NCI-H69 (cell line): ENCODE measurements around the gene HSD3B7.

Source experiments
- DNase-seq: peaks from one replicate; lab custom pipeline; 2025; lab: John Stamatoyannopoulos, UW

Gene HSD3B7

DNA sequence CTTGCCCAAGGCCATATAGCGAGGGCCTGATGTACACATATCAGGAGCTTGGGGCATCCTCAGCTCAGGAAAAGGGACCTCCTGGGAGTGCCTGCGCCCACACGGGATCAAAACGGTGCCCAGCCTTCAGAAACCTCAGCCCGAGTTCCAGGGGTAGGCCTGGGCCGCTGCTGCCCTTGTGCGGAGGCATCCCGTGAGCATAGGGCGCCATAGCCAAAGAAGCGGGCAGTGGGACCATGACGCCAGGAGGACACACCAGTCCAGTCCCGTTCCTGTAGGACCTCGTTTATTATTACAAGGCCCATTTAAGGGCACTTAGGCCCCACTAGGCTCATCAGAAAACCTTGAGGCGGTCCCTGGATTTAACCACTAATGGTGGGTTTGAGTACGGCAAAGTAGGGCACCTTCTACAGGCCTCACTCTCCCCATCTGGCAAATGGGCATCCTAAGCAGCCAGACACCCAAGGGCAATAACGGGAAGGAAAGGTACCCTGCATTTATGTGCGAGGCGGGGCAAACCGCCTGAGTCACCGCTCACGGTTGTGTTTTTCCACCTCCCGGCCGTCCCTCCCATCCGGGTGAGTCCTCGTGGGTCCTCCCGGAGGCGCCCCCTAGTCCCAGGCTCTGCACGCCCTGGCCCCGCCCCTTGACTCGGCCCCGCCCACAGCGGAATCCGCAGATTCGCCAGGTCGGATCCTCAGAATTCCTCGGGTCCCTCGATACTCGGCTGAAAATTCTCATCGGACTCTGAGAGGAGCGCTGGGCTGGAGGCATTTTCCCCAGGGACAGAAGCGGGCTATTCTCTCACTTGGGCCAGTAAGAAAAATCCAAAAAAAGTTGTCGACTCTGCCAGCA, 28.2 kb upstream of the HSD3B7 start:
- DNase-seq = peak; percentile 91

DNA sequence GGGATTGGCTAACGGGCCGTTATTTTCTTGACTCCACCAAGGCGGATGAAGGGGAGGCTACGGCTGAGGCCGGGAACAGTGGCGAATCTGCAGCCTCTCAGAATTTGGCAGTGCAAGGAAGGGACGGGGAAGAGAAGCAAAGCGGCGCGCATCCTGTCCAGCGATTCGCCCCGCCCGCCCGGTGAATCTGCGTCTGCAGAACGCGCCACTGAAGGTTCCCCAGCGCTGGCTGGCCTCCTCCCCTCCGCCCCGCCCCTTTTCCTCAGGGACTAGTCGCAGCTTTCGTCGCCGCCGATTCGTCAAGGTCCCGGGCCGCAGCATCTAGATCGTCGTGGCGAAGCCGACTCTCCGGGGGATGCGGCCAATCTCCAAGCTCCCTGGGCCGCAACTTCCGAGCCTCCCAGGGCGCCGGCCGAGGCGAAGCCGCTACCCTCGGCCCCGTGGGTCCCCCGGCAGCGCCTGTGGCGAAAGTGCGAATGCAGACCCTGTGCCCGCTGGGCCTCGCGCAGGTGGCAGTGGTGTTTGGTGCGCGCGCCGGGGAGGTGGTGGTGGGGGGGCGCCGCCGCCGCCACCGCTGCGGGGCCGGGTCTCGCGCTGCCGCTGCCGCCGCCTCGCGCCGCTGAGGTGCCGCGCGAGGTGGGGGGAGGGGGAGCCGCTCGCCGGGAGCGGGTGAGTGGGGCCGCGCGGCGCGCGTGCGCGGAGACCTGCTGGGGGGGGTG, 27.4 kb upstream of the HSD3B7 start, which contains the start of gene SETD1A:
SETD1A (plus strand) TSS at position 299 of the 719 bp plus-strand sequence. CDS start 978 bp downstream, outside the sequence.
- DNase-seq = peak; percentile 98

DNA sequence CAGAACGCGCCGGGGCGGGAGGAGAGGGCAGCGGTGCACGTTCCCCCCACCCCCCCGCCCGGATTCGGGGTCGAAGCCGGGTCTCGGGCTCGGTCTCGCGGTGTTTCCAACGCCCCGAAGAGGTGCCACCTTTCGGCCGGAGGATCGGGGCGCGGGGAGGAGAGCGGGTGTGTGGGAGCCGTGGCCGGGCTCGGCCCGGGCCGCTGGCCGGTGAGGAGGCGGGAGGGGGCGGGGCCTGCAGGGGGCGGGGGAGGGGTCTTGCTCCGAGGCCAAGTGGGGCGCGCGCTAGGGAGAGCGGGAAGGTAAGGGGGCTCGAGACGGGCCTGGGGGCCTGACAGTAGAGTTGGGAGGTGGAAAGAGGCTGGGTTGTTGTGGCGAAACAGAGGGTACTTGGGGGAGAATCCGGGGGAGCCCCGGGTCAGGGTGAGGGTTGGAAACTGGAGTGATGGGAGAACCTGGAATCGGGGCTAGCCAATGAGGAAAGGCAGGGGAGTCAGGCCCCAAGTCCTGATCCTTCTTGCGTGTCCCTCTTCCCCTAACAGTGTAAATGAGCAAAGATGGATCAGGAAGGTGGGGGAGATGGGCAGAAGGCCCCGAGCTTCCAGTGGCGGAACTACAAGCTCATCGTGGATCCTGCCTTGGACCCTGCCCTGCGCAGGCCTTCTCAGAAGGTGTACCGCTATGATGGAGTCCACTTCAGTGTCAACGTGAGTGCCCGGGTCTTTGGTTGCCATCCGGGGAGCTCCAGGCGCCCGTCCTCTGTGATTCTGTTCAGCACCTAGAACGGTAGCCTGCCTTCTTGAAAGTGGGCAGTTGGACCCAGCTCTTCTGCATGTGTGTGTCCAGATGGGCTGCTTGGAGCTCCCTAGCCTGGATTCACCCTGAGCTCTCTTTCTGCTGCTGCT, 26.6 kb upstream of the HSD3B7 start:
- peak; percentile 84 for DNase-seq

DNA sequence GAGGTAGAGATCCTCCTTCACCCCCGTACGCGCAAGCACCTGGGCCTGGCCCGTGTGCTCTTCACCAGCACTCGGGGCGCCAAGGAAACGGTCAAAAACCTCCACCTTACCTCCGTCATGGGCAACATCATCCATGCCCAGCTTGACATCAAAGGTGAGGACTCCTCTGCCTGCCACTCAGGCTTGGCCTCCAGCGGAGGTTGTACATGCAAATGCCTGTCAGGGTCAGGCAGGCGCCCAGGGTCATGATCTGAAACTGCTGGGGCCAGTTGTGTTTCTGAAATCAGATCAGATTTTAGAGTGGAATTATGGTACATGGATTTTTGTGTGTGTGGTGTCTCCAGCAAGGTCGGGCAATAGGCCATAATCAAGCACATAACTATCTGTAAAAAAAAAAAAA, 23.6 kb upstream of the HSD3B7 start:
- DNase-seq = no peak

DNA sequence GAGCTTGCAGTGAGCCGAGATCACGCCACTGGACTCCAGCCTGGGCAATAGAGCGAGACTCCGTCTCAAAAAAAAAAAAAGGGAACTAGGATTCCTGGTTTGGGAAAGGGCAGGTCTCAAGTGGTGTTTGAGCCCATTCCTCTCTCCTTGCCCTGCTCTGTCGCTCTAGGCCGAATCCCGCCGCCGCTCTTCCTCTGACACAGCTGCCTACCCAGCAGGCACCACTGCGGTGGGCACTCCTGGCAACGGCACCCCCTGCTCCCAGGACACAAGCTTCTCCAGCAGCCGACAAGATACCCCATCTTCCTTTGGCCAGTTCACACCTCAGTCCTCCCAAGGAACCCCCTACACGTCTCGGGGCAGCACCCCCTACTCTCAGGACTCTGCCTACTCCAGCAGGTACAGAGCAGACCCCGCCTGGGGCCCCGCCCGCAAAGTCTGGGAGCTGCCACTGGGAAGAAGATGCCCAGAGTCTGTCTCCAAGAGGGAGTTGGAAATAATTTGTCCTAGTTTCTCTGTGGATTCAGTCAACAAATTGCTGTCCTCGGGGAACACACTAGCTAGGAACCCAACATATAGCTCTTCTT, 21.0 kb upstream of the HSD3B7 start:
- DNase-seq = no peak

DNA sequence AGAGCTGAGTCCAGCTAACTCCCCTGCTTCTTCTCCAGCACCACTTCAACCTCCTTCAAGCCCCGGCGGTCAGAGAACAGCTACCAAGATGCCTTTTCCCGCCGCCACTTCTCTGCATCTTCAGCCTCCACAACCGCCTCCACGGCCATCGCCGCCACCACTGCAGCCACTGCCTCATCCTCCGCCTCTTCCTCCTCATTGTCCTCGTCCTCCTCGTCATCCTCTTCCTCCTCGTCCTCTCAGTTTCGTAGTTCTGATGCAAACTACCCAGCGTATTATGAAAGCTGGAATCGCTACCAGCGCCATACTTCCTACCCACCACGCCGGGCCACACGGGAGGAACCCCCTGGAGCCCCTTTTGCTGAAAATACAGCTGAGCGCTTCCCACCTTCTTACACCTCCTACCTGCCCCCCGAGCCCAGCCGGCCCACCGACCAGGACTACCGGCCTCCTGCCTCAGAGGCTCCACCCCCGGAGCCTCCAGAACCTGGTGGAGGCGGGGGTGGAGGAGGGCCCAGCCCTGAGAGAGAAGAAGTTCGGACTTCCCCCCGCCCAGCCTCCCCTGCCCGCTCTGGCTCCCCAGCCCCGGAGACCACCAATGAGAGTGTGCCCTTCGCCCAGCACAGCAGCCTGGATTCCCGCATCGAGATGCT, 20.3 kb upstream of the HSD3B7 start:
- DNase-seq = no peak

DNA sequence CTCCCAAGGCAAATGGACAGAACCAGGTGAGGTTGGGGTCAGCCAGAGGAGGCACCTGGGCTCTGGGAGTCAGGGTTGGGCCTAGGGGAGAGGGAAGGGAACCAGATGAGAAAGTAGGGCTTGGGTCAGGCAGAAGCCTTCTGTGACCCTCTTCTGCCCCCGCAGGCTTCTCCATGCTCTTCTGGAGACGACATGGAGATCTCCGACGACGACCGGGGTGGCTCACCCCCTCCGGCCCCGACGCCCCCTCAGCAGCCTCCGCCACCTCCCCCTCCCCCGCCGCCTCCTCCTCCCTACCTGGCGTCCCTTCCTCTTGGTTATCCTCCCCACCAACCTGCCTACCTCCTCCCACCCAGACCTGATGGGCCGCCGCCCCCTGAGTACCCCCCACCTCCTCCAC, 19.6 kb upstream of the HSD3B7 start:
- no peak for DNase-seq

DNA sequence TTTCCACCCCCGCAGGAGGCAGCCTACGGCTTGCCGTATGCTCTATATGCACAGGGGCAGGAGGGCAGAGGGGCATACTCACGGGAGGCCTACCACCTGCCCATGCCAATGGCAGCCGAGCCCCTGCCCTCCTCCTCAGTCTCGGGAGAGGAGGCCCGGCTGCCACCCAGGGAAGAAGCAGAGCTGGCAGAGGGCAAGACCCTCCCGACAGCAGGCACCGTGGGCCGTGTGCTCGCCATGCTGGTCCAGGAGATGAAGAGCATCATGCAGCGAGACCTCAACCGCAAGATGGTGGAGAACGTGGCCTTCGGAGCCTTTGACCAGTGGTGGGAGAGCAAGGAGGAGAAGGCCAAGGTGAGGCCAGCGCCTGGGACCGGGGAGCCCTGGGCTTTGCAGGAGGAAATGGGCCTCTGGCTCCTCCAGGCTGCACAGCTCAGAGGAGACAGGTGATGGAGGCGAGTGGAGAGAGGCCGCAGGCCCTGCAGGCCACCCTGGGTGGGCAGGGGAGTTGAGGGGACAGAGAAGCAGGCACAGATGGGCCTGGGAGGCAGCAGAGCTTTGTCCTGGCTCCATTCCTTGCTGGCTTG, 18.9 kb upstream of the HSD3B7 start:
- no peak for DNase-seq

DNA sequence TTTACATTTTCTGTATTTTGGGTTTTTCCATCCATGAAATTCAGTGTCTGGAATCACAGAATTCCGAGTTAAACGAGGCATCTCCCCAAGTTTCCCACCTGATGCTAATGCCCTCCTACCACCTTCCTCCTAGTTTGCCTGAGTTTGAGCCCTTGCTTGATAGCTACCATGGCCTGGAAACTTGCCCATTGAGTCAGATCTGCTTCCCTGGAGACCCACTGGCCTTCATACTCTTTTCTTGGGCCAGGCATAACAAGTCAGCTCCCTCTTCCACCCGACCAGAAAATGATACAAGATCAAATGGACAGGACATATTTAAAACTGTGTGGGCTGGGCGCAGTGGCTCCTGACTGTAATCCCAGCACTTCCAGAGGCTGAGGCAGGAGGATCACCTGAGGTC, 17.2 kb upstream of the HSD3B7 start:
- DNase-seq = no peak

DNA sequence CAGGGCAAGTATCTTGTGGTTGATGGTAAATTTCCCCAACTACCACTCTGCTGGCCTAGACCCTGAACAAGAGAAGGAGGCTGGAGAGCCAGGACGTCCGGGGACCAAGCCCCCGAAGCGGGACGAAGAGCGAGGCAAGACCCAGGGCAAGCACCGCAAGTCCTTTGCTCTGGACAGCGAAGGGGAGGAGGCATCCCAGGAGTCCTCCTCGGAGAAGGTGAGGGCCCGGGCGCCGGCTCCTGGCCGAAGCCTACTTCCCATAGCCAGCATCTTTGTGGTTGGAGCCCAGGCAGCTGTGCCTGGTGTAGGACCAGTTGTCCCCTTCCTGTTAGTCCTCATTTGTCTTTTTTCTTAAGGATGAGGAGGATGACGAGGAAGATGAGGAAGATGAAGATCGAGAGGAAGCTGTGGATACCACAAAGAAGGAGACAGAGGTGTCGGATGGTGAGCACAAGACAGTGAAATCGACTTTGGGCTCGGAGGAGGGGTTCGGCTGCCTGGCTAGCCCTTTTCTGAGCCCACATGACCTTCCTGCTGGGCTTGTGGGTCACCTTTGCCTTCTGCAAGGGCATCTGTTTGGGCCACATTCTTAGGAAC, 15.7 kb upstream of the HSD3B7 start:
- DNase-seq = no peak

DNA sequence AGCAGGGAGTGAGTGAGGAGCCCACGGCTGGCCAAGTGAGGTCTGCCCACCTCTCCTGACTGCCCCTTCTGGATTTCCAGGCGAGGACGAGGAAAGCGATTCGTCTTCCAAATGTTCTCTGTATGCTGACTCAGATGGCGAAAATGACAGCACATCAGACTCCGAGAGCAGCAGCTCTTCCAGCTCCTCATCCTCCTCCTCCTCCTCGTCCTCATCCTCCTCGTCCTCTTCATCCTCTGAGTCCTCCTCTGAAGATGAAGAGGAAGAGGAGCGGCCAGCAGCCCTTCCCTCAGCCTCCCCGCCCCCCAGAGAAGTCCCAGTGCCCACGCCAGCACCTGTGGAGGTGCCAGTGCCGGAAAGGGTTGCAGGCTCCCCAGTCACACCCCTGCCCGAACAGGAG, 13.7 kb upstream of the HSD3B7 start:
- no peak for DNase-seq

DNA sequence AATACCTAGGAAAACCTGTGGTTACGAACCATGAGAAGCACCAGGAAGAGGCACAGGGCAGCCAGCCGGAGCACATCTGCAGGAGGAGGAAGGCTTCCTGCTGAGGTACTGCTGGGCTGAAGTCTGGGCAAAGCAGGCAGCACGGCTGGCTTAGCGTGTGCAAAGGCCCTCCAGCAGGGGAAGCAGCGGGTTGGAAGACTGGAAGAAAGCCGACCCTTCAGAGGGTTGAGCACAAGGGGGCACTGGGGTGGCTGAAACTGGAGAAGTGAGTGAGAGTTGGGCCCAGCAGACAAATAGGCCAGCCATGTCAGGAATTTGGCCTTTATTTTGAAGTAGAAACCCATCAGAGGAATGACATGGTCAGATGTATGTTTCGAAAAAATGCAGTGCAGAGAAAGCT, 12.1 kb upstream of the HSD3B7 start:
- DNase-seq = no peak

DNA sequence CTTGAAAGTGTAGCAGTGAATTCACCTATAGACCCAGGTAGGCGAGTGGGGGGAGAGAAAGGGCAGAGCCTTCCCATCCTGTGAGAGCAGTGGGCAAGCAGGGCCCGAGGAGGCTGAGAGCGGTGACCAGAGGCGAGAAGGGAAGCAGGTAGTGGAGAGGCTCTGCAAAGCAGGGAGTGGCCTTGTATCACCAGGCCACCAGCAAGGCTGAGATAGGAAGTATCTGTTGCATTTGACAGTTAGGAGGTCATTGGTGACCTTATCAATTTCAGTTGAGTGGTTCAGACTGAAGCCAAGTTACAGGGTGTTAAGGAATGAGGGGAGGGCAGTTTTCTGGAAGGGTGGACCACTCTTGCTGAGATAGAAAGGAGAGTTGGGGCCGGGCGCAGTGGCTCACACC, 10.7 kb upstream of the HSD3B7 start:
- no peak for DNase-seq

DNA sequence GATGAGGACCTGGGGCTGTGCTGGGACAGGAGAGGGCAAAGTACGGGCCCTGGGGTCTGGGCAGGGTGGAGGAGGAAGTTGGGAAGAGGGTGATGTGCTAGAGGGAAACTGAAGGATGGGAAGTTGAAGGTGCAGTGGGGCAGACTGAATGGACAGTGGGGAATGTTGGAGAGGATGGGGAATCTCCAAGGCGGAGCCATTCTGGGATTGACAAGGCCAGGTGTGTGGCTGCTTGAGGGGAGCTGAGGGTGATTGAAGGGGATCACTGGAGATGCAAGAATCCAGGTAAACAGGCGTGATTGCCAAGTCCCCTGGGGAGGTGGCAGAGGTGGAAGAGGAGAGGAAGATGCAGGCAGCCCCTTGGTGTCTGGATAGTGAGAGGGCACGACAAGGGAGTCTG, 8.5 kb upstream of the HSD3B7 start:
- DNase-seq = no peak

DNA sequence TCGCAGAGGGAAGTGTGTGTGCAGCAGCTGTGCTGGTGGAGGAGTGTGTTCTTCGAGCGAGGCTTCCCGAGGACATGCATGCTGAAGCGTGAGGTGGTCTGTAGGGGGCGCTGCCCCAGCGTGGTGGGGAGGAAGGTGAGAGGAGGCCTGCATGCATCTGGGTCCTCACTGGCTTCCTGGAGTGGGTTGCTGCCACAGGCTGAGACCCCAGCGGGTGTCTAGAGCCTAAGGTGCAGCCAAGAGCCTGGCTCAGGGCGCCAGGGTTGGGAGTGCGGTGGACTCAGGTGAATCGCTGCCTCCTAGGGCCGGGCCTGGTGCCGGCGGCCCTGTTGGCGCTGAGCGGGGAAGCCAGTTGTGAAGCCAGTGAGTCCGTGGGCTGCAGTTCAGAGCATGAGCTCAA, 7.5 kb upstream of the HSD3B7 start:
- peak; percentile 43 for DNase-seq

DNA sequence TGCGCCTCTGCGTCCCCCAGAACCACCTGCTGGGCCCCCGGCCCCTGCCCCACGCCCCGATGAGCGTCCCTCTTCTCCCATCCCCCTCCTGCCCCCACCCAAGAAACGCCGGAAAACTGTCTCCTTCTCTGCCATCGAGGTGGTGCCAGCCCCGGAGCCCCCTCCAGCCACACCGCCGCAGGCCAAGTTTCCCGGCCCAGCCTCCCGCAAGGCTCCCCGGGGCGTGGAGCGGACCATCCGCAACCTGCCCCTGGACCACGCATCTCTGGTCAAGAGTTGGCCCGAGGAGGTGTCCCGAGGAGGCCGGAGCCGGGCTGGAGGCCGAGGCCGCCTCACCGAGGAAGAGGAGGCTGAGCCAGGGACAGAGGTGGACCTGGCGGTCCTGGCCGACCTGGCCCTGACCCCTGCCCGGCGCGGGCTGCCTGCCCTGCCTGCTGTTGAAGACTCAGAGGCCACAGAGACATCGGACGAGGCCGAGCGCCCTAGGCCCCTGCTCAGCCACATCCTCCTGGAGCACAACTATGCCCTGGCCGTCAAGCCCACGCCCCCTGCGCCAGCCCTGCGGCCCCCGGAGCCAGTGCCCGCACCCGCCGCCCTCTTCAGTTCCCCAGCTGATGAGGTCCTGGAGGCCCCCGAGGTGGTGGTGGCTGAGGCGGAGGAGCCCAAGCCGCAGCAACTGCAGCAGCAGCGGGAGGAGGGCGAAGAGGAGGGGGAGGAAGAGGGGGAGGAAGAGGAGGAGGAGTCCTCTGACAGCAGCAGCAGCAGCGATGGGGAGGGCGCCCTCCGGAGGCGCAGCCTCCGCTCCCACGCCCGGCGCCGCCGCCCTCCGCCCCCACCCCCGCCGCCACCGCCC, 5.6 kb upstream of the HSD3B7 start:
- no peak for DNase-seq

DNA sequence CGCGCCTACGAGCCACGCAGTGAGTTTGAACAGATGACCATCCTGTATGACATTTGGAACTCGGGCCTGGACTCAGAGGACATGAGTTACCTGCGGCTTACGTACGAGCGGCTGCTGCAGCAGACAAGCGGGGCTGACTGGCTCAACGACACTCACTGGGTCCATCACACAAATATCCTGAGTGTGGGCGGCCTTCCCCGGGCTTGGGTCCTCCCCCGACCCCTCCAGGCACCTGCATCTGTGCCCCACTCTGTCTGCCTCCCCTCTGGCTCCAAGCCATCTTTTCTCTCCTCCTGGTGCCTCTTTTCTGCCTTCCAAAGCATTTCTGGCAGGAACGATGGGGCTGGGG, 5.0 kb upstream of the HSD3B7 start:
- no peak for DNase-seq

DNA sequence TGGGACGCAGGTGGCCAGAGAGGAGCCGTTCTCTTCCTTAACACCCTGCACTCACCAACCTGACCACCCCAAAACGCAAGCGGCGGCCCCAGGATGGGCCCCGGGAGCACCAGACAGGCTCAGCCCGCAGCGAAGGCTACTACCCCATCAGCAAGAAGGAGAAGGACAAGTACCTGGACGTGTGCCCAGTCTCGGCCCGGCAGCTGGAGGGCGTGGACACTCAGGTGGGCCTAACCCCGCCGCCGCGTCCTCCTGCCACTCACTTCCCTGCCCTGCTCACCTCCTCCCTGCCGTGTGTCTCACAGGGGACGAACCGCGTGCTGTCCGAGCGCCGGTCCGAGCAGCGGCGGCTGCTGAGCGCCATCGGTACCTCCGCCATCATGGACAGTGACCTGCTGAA, 4.6 kb upstream of the HSD3B7 start:
- DNase-seq = no peak

DNA sequence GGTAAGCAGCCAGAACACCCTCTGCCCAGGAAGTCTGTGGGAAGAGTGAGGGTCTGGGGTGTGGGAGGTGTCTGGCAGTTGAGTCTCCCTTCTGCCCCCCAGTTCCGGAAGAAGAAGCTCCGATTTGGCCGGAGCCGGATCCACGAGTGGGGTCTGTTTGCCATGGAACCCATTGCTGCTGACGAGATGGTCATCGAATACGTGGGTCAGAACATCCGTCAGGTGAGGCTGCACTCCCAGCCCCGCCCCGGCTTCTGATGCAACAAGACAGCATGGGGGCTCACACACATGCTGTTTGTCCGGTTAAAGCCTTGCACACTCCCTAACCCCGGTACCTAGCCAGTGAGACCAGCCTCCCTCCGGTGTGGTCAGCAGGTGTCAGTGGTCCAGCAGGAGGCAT, 4.0 kb upstream of the HSD3B7 start:
- DNase-seq = no peak
